ENCODE data around the gene ABLIM2. TPM values are rescaled to one million over a fixed set of nuclear protein-coding genes. Genes with fewer than 3 reads are reported as not detected.
A peak's percentile ranks its signal among the peaks of the same experiment; 100 is the strongest.

The ABLIM2 gene
- total and polyA plus RNA-seq, 2 donors (not counting 1 experiment from before 2014, with no cell fraction given) = 3.3 to 79.0 TPM

DNA sequence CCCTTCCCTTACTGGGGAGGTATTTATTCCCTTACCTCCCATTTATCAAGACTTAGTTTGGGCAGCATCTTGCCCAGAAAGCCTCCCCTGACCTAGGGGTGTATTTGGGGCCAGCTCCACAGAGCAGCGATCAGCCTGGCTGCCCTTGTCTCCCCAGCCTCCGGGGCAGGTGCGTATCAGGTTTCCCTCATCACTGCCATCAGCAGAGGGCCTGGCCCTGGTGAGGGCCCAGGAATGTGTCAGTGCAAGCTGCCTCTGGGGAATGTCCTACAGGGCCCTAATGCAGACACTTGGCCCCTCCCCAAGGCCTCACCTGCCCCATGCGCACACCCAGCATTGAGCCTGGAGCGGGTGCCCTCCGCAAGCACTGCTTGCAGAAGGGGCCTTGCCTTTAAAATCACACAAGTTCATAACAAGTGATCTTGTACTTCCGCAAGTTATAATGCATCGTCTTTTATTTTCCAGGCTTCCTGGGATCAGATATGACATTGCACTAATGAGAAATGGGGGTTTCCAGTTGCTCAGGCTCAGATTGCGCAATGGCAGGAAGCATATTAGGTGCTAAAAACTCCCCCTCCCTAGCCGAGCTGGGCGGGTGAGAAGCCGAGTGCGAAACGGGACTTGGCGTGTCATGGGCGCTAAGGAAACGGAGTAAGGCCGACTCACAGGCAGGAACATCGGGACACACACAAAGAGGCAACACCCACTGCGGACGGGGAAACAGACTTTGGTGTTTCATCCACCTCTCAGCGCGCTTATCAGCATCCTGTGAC lies 193.5 kb downstream of the ABLIM2 start:
- DNase-seq (no peak), ATAC-seq (ENCODE audit: low read depth) (no peak)
- H3K4me3 ChIP-seq (ENCODE audit: control extremely low read depth in 1 of 5, extremely low read depth in 1 of 5, insufficient read depth in 1 of 5, low read depth in 2 of 5, low read length in 4 of 5) = no peak overlapping the region
- POLR2A ChIA-PET = no interaction called here
- no peaks in the 10 kb centered on the region for H3K36me3 ChIP-seq (replicated peaks in 1 of 2; ENCODE audit: control extremely low read depth in 1 of 2, control insufficient read depth in 1 of 2, extremely low read depth in 1 of 2, insufficient read depth in 2 of 2, low read length in 1 of 2)
- H3K4me2 ChIP-seq (replicated peaks; ENCODE audit: low read depth, low read length, poor library complexity, severe bottlenecking) = no peak overlapping the region
- Mint-ChIP-seq H3K27ac (peak overlapping the region; percentile 23), H3K4me3 (no peak overlapping the region), H3K27me3 (peaks cover 20% of the 10 kb centered on the region), H3K9me3 (ENCODE audit: insufficient read depth) (no peaks in the 10 kb centered on the region), H3K4me1 (peaks cover 15% of the 10 kb centered on the region)
- TF ChIP-seq, protein P1, sequence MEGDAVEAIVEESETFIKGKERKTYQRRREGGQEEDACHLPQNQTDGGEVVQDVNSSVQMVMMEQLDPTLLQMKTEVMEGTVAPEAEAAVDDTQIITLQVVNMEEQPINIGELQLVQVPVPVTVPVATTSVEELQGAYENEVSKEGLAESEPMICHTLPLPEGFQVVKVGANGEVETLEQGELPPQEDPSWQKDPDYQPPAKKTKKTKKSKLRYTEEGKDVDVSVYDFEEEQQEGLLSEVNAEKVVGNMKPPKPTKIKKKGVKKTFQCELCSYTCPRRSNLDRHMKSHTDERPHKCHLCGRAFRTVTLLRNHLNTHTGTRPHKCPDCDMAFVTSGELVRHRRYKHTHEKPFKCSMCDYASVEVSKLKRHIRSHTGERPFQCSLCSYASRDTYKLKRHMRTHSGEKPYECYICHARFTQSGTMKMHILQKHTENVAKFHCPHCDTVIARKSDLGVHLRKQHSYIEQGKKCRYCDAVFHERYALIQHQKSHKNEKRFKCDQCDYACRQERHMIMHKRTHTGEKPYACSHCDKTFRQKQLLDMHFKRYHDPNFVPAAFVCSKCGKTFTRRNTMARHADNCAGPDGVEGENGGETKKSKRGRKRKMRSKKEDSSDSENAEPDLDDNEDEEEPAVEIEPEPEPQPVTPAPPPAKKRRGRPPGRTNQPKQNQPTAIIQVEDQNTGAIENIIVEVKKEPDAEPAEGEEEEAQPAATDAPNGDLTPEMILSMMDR (IDR thresholded peaks at IDR 0.05) = no peak
- no peak for TF ChIP-seq EZH2 (IDR thresholded peaks at IDR 0.05; ENCODE audit: borderline replicate concordance, insufficient read depth, low read depth, low read length, poor library complexity, severe bottlenecking)
- CTCF ChIA-PET = no interaction called here
- H3K79me2 ChIP-seq (ENCODE audit: control insufficient read depth, insufficient read depth, low read length) = no peaks in the 10 kb centered on the region
- no peak overlapping the region for H3K27ac ChIP-seq (ENCODE audit: low read length in 2 of 2)
- no peak overlapping the region for H3K9ac ChIP-seq (ENCODE audit: low read length)
- H4K20me1 ChIP-seq (ENCODE audit: control insufficient read depth, insufficient read depth, low read length, poor library complexity, severe bottlenecking) = no peaks in the 10 kb centered on the region
- WGBS (ENCODE audit: insufficient coverage) = 54% methylated on average over 22 of the region's 23 CpGs
- H3K9me3 ChIP-seq (ENCODE audit: control extremely low read depth in 1 of 3, control insufficient read depth in 2 of 3, insufficient read depth in 1 of 3, low read length in 2 of 3) = no peaks in the 10 kb centered on the region
- no peaks in the 10 kb centered on the region for H3K27me3 ChIP-seq (replicated peaks in 1 of 4; ENCODE audit: control extremely low read depth in 1 of 4, control insufficient read depth in 3 of 4, insufficient read depth in 4 of 4, low read length in 3 of 4)
- H3K4me1 ChIP-seq (ENCODE audit: control insufficient read depth in 2 of 2, insufficient read depth in 2 of 2, low read length in 2 of 2) = peaks cover 9% of the 10 kb centered on the region in 2 donors
- H2AFZ ChIP-seq (ENCODE audit: insufficient read depth, low read depth, low read length, poor library complexity, severe bottlenecking) = no peak overlapping the region
- intact Hi-C loops (cut with micrococcal nuclease) = no loop called here

DNA sequence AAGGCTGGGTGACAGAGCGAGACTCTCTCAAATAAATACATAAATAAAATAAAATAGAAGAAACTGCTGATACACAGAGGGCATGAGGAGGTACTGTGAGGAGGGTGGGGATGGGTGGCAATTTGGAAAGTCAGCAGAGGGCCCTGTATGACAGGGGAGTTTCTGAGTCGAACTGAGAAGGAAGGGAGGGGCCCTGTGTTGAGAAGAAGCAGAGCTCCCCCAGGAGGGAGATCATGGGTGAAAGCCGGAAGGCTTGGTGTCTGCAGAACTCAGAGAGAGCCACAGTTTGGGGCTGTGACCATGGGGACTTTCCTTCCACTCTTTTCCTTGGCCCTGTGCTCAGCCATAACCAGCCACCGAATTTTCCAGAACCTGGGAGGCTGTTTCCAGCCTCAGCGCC lies 194.2 kb downstream of the ABLIM2 start:
- H3K79me2 ChIP-seq (ENCODE audit: control insufficient read depth, insufficient read depth, low read length) = no peaks in the 10 kb centered on the region
- H3K4me2 ChIP-seq (replicated peaks; ENCODE audit: low read depth, low read length, poor library complexity, severe bottlenecking) = no peak overlapping the region
- H4K20me1 ChIP-seq (ENCODE audit: control insufficient read depth, insufficient read depth, low read length, poor library complexity, severe bottlenecking) = no peaks in the 10 kb centered on the region
- WGBS (ENCODE audit: insufficient coverage) = 75% methylated on average over 2 of the region's 5 CpGs
- ChIA-PET CTCF (no interaction called here), POLR2A (no interaction called here)
- peaks cover 9% of the 10 kb centered on the region in 2 donors for H3K4me1 ChIP-seq (ENCODE audit: control insufficient read depth in 2 of 2, insufficient read depth in 2 of 2, low read length in 2 of 2)
- Mint-ChIP-seq H3K27ac (no peak overlapping the region), H3K9me3 (ENCODE audit: insufficient read depth) (no peaks in the 10 kb centered on the region), H3K27me3 (peaks cover 20% of the 10 kb centered on the region), H3K4me1 (peaks cover 9% of the 10 kb centered on the region), H3K4me3 (no peak overlapping the region)
- DNase-seq (no peak), ATAC-seq (ENCODE audit: low read depth) (no peak)
- no peak for TF ChIP-seq EZH2 (IDR thresholded peaks at IDR 0.05; ENCODE audit: borderline replicate concordance, insufficient read depth, low read depth, low read length, poor library complexity, severe bottlenecking)
- TF ChIP-seq, protein P1 (IDR thresholded peaks at IDR 0.05) = no peak
- H3K36me3 ChIP-seq (replicated peaks in 1 of 2; ENCODE audit: control extremely low read depth in 1 of 2, control insufficient read depth in 1 of 2, extremely low read depth in 1 of 2, insufficient read depth in 2 of 2, low read length in 1 of 2) = no peaks in the 10 kb centered on the region
- no peaks in the 10 kb centered on the region for H3K27me3 ChIP-seq (replicated peaks in 1 of 4; ENCODE audit: control extremely low read depth in 1 of 4, control insufficient read depth in 3 of 4, insufficient read depth in 4 of 4, low read length in 3 of 4)
- intact Hi-C loops (cut with micrococcal nuclease) = no loop called here
- H3K9me3 ChIP-seq (ENCODE audit: control extremely low read depth in 1 of 3, control insufficient read depth in 2 of 3, insufficient read depth in 1 of 3, low read length in 2 of 3) = no peaks in the 10 kb centered on the region
- no peak overlapping the region for H3K27ac ChIP-seq (ENCODE audit: low read length in 2 of 2)
- H2AFZ ChIP-seq (ENCODE audit: insufficient read depth, low read depth, low read length, poor library complexity, severe bottlenecking) = no peak overlapping the region
- no peak overlapping the region for H3K9ac ChIP-seq (ENCODE audit: low read length)
- H3K4me3 ChIP-seq (ENCODE audit: control extremely low read depth in 1 of 5, extremely low read depth in 1 of 5, insufficient read depth in 1 of 5, low read depth in 2 of 5, low read length in 4 of 5) = no peak overlapping the region
